ENCODE results near the gene MOB3B. TPM values are rescaled to one million over a fixed set of nuclear protein-coding genes. Genes with fewer than 3 reads are reported as not detected.
A peak's percentile ranks its signal among the peaks of the same experiment; 100 is the strongest.

MOB3B gene
- total RNA-seq, 1 donor from 2014 or later: 14.0 TPM

- Mint-ChIP-seq H3K4me3 (no peak overlapping the region), H3K36me3 (peaks cover 22% of the 10 kb centered on the region), H3K9me3 (peaks cover 17% of the 10 kb centered on the region), H3K4me1 (peaks cover 46% of the 10 kb centered on the region), H3K27ac (no peak overlapping the region), H3K27me3 (ENCODE audit: insufficient read depth, low read depth) (no peaks in the 10 kb centered on the region)
- H3K4me3 ChIP-seq: no peak overlapping the region
- H2AFZ ChIP-seq (replicated peaks): no peak overlapping the region
- no peak overlapping the region for H3K9ac ChIP-seq
- H3K27ac ChIP-seq: no peak overlapping the region
- peaks cover 23% of the 10 kb centered on the region for H4K20me1 ChIP-seq (ENCODE audit: low read depth)
- no peak overlapping the region for H3K4me2 ChIP-seq
- TF ChIP-seq EZH2phosphoT487 (IDR thresholded peaks at IDR 0.05): no peak
- no peak for TF ChIP-seq CTCF (IDR thresholded peaks at IDR 0.05)
- no peak for TF ChIP-seq EZH2 (IDR thresholded peaks at IDR 0.05)
- peaks cover 8% of the 10 kb centered on the region for H3K36me3 ChIP-seq
- peaks cover 10% of the 10 kb centered on the region for H3K9me3 ChIP-seq (ENCODE audit: low read depth)
- H3K4me1 ChIP-seq: peaks cover 40% of the 10 kb centered on the region
- peaks cover 16% of the 10 kb centered on the region for H3F3A ChIP-seq (ENCODE audit: low read depth)
- no peak for DNase-seq (ENCODE audit: low spot score)
- H3K27me3 ChIP-seq: no peaks in the 10 kb centered on the region
- peaks cover 69% of the 10 kb centered on the region for H3K79me2 ChIP-seq (ENCODE audit: low read depth)
Observed at GRCh38 chr9:27475057-27475595, 54.5 kb downstream of the MOB3B start.

GRCh38 chr9:27474305-27474704 is 55.3 kb downstream of the MOB3B start:
- peaks cover 5% of the 10 kb centered on the region for H3K36me3 ChIP-seq
- no peak for DNase-seq (ENCODE audit: low spot score)
- H3K27ac Mint-ChIP-seq: no peak overlapping the region
- H3K4me3 ChIP-seq: no peak overlapping the region
- no peak overlapping the region for H3K9ac ChIP-seq
- no peak overlapping the region for H2AFZ ChIP-seq (replicated peaks)
- peaks cover 28% of the 10 kb centered on the region for H4K20me1 ChIP-seq (ENCODE audit: low read depth)
- H3K36me3 Mint-ChIP-seq: peaks cover 21% of the 10 kb centered on the region
- H3F3A ChIP-seq (ENCODE audit: low read depth): peaks cover 17% of the 10 kb centered on the region
- no peaks in the 10 kb centered on the region for H3K27me3 ChIP-seq
- H3K4me1 ChIP-seq: peaks cover 47% of the 10 kb centered on the region
- peaks cover 51% of the 10 kb centered on the region for H3K4me1 Mint-ChIP-seq
- H3K9me3 Mint-ChIP-seq: peaks cover 13% of the 10 kb centered on the region
- H3K4me3 Mint-ChIP-seq: no peak overlapping the region
- H3K4me2 ChIP-seq: no peak overlapping the region
- no peaks in the 10 kb centered on the region for H3K27me3 Mint-ChIP-seq (ENCODE audit: insufficient read depth, low read depth)
- H3K27ac ChIP-seq: no peak overlapping the region
- peaks cover 62% of the 10 kb centered on the region for H3K79me2 ChIP-seq (ENCODE audit: low read depth)
- TF ChIP-seq EZH2phosphoT487 (IDR thresholded peaks at IDR 0.05) (no peak), EZH2 (IDR thresholded peaks at IDR 0.05) (no peak), CTCF (IDR thresholded peaks at IDR 0.05) (no peak)
- peaks cover 6% of the 10 kb centered on the region for H3K9me3 ChIP-seq (ENCODE audit: low read depth)

GRCh38 chr9:27473111-27473529 is 56.5 kb downstream of the MOB3B start:
- Mint-ChIP-seq H3K27me3 (ENCODE audit: insufficient read depth, low read depth) (no peaks in the 10 kb centered on the region), H3K27ac (no peak overlapping the region), H3K4me3 (no peak overlapping the region), H3K9me3 (peaks cover 3% of the 10 kb centered on the region), H3K4me1 (peaks cover 57% of the 10 kb centered on the region), H3K36me3 (peaks cover 11% of the 10 kb centered on the region)
- TF ChIP-seq CTCF (IDR thresholded peaks at IDR 0.05) (no peak), EZH2 (IDR thresholded peaks at IDR 0.05) (no peak), EZH2phosphoT487 (IDR thresholded peaks at IDR 0.05) (no peak)
- Histone ChIP-seq H4K20me1 (ENCODE audit: low read depth) (peaks cover 34% of the 10 kb centered on the region), H3K4me3 (no peak overlapping the region), H3K9ac (no peak overlapping the region), H3K9me3 (ENCODE audit: low read depth) (no peaks in the 10 kb centered on the region), H3K79me2 (ENCODE audit: low read depth) (peaks cover 62% of the 10 kb centered on the region), H2AFZ (replicated peaks) (no peak overlapping the region), H3F3A (ENCODE audit: low read depth) (peaks cover 22% of the 10 kb centered on the region), H3K4me1 (peaks cover 49% of the 10 kb centered on the region), H3K4me2 (peak overlapping the region; percentile 8), H3K36me3 (no peaks in the 10 kb centered on the region), H3K27me3 (no peaks in the 10 kb centered on the region), H3K27ac (peak overlapping the region; percentile 56)
- DNase-seq (ENCODE audit: low spot score): peak; percentile 21
